Ishikawa (cell line): ENCODE data around the gene CAMK4.

Experiments used
- CEBPB ChIP-seq: IDR thresholded peaks from 2 replicates; pipeline ENCODE4 v1.6.1; 2012
- CREB1 ChIP-seq: IDR thresholded peaks from 2 replicates; pipeline ENCODE4 v1.6.1; 2012; ENCODE audit warnings: low read depth
- EGR1 ChIP-seq: IDR thresholded peaks from 2 replicates; pipeline ENCODE4 v1.6.1; 2012
- EP300 ChIP-seq: IDR thresholded peaks from 2 replicates; pipeline ENCODE4 v1.6.1; 2012; ENCODE audit warnings: borderline replicate concordance
- FOXM1 ChIP-seq: IDR thresholded peaks from 2 replicates; pipeline ENCODE4 v1.6.1; 2012; ENCODE audit warnings: low read depth, borderline replicate concordance
- MAX ChIP-seq: IDR thresholded peaks from 2 replicates; pipeline ENCODE4 v1.6.1; 2012
- NFIC ChIP-seq: IDR thresholded peaks from 2 replicates; pipeline ENCODE4 v1.6.1; 2012
- RAD21 ChIP-seq: IDR thresholded peaks from 2 replicates; pipeline ENCODE4 v1.6.1; 2012; ENCODE audit warnings: low read depth
- REST ChIP-seq: IDR thresholded peaks from 2 replicates; pipeline ENCODE4 v1.6.1; 2012; ENCODE audit warnings: low read depth, mild to moderate bottlenecking
- TAF1 ChIP-seq: IDR thresholded peaks from 2 replicates; pipeline ENCODE4 v1.6.1; 2012; ENCODE audit warnings: low read depth, mild to moderate bottlenecking
- TCF12 ChIP-seq: IDR thresholded peaks from 2 replicates; pipeline ENCODE4 v1.6.1; 2012; ENCODE audit warnings: low read depth
- TEAD4 ChIP-seq: IDR thresholded peaks from 2 replicates; pipeline ENCODE4 v1.6.1; 2012
- USF1 ChIP-seq: IDR thresholded peaks from 2 replicates; pipeline ENCODE4 v1.6.1; 2012
- YY1 ChIP-seq: IDR thresholded peaks from 2 replicates; pipeline ENCODE4 v1.6.1; 2012; ENCODE audit warnings: low read depth
- ZBTB7A ChIP-seq: IDR thresholded peaks from 2 replicates; pipeline ENCODE4 v1.6.1; 2012; ENCODE audit warnings: low read depth

The CAMK4 gene

GRCh38 chr5:111214052-111214742 is 10.0 kb upstream of the CAMK4 start:
- TF ChIP-seq TAF1 (no peak), RAD21 (no peak), TEAD4 (no peak)

- TF ChIP-seq NFIC: no peak
- no peak for TF ChIP-seq RAD21
- no peak for TF ChIP-seq EGR1
- TF ChIP-seq TCF12: no peak
- TF ChIP-seq FOXM1: no peak
- no peak for TF ChIP-seq TAF1
- TF ChIP-seq TEAD4: no peak
- TF ChIP-seq USF1: no peak
These were observed 8.2 kb upstream of the CAMK4 start for GRCh38 chr5:111215971-111216370.

- no peak for TF ChIP-seq REST
- TF ChIP-seq MAX: no peak
- no peak for TF ChIP-seq TEAD4
- TF ChIP-seq TAF1: no peak
- TF ChIP-seq NFIC: no peak
- TF ChIP-seq ZBTB7A: no peak
- TF ChIP-seq USF1: no peak
- TF ChIP-seq TCF12: no peak
- no peak for TF ChIP-seq EP300
- no peak for TF ChIP-seq CEBPB
These were observed 3.0 kb upstream of the CAMK4 start for GRCh38 chr5:111221139-111221538.

GRCh38 chr5:111223101-111223786 is 940 bp upstream of the CAMK4 start:
- no peak for TF ChIP-seq YY1
- TF ChIP-seq MAX: no peak
- no peak for TF ChIP-seq TAF1
- no peak for TF ChIP-seq RAD21
- no peak for TF ChIP-seq ZBTB7A
- TF ChIP-seq EGR1: no peak
- TF ChIP-seq TCF12: no peak
- TF ChIP-seq EP300: no peak
- no peak for TF ChIP-seq TEAD4
- TF ChIP-seq REST: no peak
- no peak for TF ChIP-seq FOXM1
- TF ChIP-seq NFIC: no peak
- no peak for TF ChIP-seq CEBPB
- no peak for TF ChIP-seq USF1
- TF ChIP-seq CREB1: no peak

GRCh38 chr5:111224561-111225345 is 569 bp downstream of the CAMK4 start:
- TF ChIP-seq ZBTB7A: no peak
- no peak for TF ChIP-seq CREB1
